A673 (cell line): ENCODE results near the gene FASTKD2. TPM values are rescaled to one million over a fixed set of nuclear protein-coding genes. Genes with fewer than 3 reads are reported as not detected.

Experiments
- BruUV-seq: library from RNA; stranded (reverse); fragments of 400-500 nt; replicated peaks from 2 replicates; lab custom pipeline; 2021; lab: Mats Ljungman, UMichigan
- CTCF ChIA-PET: fragments of 300-600 bp; sonication (Branson Sonifier 250); formaldehyde crosslinking; loops from one replicate; lab custom pipeline; 2022; ENCODE audit warnings: antibody characterized with exemption; lab: Charles Lee
- POLR2A ChIA-PET: fragments of 300-600 bp; sonication (Branson Sonifier 250); formaldehyde crosslinking; loops from one replicate; lab custom pipeline; 2022; ENCODE audit warnings: antibody characterized with exemption; ENCODE audit not compliant: low non-redundant PET; lab: Charles Lee
- DNase-seq: peaks from one replicate; pipeline ENCODE4 v3.0.0-alpha.2; 2015; ENCODE audit warnings: low spot score
- H3K27ac ChIP-seq: fragments of 200-600 bp; sonication (generic); 2 replicates; pipeline ENCODE4 v1.5.1; 2016; ENCODE audit warnings: mixed run types, low read depth, mild to moderate bottlenecking, mixed read lengths, antibody characterized with exemption, low read length; ENCODE audit not compliant: poor library complexity, severe bottlenecking
- H3K27me3 ChIP-seq: fragments of 200-600 bp; sonication (generic); replicated peaks from 2 replicates; pipeline ENCODE4 v1.6.1; 2017; ENCODE audit warnings: mixed run types, low read depth, mild to moderate bottlenecking, mixed read lengths, antibody characterized with exemption, low read length; ENCODE audit not compliant: insufficient read depth, poor library complexity
- H3K36me3 ChIP-seq: fragments of 200-600 bp; sonication (generic); 2 replicates; pipeline ENCODE4 v1.6.1; 2016; ENCODE audit warnings: mixed run types, mild to moderate bottlenecking, mixed read lengths, antibody characterized with exemption, low read length; ENCODE audit not compliant: insufficient read depth, poor library complexity, severe bottlenecking
- H3K4me1 ChIP-seq: fragments of 200-600 bp; sonication (generic); 2 replicates; pipeline ENCODE4 v1.6.1; 2017; ENCODE audit warnings: mixed run types, mild to moderate bottlenecking, mixed read lengths, antibody characterized with exemption, low read length; ENCODE audit not compliant: insufficient read depth, poor library complexity, severe bottlenecking
- H3K4me3 ChIP-seq: fragments of 200-600 bp; sonication (generic); 2 replicates; pipeline ENCODE4 v1.5.1; 2016; ENCODE audit warnings: low read depth, mixed run types, mild to moderate bottlenecking, mixed read lengths, low read length; ENCODE audit not compliant: poor library complexity, severe bottlenecking
- H3K9me3 ChIP-seq: fragments of 200-600 bp; sonication (generic); 2 replicates; pipeline ENCODE4 v1.6.1; 2016; ENCODE audit warnings: mixed run types, low read depth, mild to moderate bottlenecking, mixed read lengths, antibody characterized with exemption, low read length; ENCODE audit not compliant: poor library complexity, severe bottlenecking
- CTCF ChIP-seq: fragments of 300-800, 200-600 bp; sonication (generic); conservative IDR thresholded peaks from 2 replicates; pipeline ENCODE4 v1.5.1; 2017; ENCODE audit warnings: low read depth, mild to moderate bottlenecking, antibody characterized with exemption, low read length, moderate library complexity, mixed read lengths
- EZH2 ChIP-seq: fragments of 200-600 bp; sonication (generic); IDR thresholded peaks from 2 replicates; pipeline ENCODE4 v1.6.1; 2017; ENCODE audit warnings: borderline replicate concordance, low read depth, mild to moderate bottlenecking, mixed read lengths, antibody characterized with exemption, low read length; ENCODE audit not compliant: poor library complexity, severe bottlenecking
- intact Hi-C: fragments of 100-400 bp; cut with micrococcal nuclease; formaldehyde crosslinking; loops from one replicate; pipeline ENCODE4 v1.10.0; 2022; ENCODE audit not compliant: unreplicated experiment
- total RNA-seq: library from RNA; stranded (reverse); gene quantifications from 2 replicates; pipeline ENCODE4 v1.2.3, GENCODE V29; 2021

Gene FASTKD2
- total RNA-seq, 1 experiment from 2014 or later, result 35.4 TPM

- intact Hi-C loops, result no loop called here
- no peaks in the 10 kb centered on the region for H3K36me3 ChIP-seq
- peaks cover 27% of the 10 kb centered on the region for H3K27me3 ChIP-seq
- CTCF ChIA-PET, result no interaction called here
- POLR2A ChIA-PET, result no interaction called here
- BruUV-seq, result no TSS peak
- H3K4me3 ChIP-seq, result no peak overlapping the region
- H3K4me1 ChIP-seq, result no peaks in the 10 kb centered on the region
- H3K27ac ChIP-seq, result no peak overlapping the region
- H3K9me3 ChIP-seq, result no peaks in the 10 kb centered on the region
- TF ChIP-seq EZH2 (no peak), CTCF (no peak)
- DNase-seq, result no peak
Observed at GRCh38 chr2:206814498-206814897, 49.1 kb downstream of the FASTKD2 start.

- Histone ChIP-seq H3K27ac (no peak overlapping the region), H3K27me3 (peaks cover 16% of the 10 kb centered on the region), H3K36me3 (no peaks in the 10 kb centered on the region), H3K4me1 (no peaks in the 10 kb centered on the region), H3K4me3 (no peak overlapping the region), H3K9me3 (no peaks in the 10 kb centered on the region)
- ChIA-PET POLR2A (no interaction called here), CTCF (no interaction called here)
- intact Hi-C loops, result no loop called here
- BruUV-seq, result no TSS peak
- DNase-seq, result no peak
- TF ChIP-seq CTCF (no peak), EZH2 (no peak)
Observed at GRCh38 chr2:206820807-206821206, 55.4 kb downstream of the FASTKD2 start.

GRCh38 chr2:206823178-206823577, 57.8 kb downstream of the FASTKD2 start:
- H3K9me3 ChIP-seq, result no peaks in the 10 kb centered on the region
- no TSS peak for BruUV-seq
- intact Hi-C loops, result no loop called here
- no peaks in the 10 kb centered on the region for H3K4me1 ChIP-seq
- peaks cover 8% of the 10 kb centered on the region for H3K27me3 ChIP-seq
- ChIA-PET CTCF (no interaction called here), POLR2A (no interaction called here)
- no peak for TF ChIP-seq CTCF
- no peak for TF ChIP-seq EZH2
- no peak overlapping the region for H3K4me3 ChIP-seq
- H3K27ac ChIP-seq, result no peak overlapping the region
- DNase-seq, result no peak
- no peaks in the 10 kb centered on the region for H3K36me3 ChIP-seq
